Thymus (tissue), 11 donors: ENCODE data around the gene TRIM40. TPM values are rescaled to one million over a fixed set of nuclear protein-coding genes. Genes with fewer than 3 reads are reported as not detected.

Experiments used
- DNase-seq, 9 donors: peaks; one replicate each; pipeline ENCODE4 v3.0.0-alpha.2; 2013; ENCODE audit warnings: low spot score in 9 of 9, low read depth in 6 of 9, missing footprints in 1 of 9
- H3K27ac ChIP-seq, 2 donors: one replicate each; pipeline ENCODE4 v1.5.1; 2013; ENCODE audit warnings: control low read depth in 1 of 2, low read depth in 1 of 2, low read length in 1 of 2, mild to moderate bottlenecking in 1 of 2, moderate library complexity in 1 of 2
- H3K27me3 ChIP-seq, 2 donors: one replicate each; pipeline ENCODE4 v1.5.1; 2013; ENCODE audit warnings: low read length in 1 of 2; ENCODE audit not compliant: control insufficient read depth in 2 of 2, insufficient read depth in 1 of 2
- H3K36me3 ChIP-seq, 2 donors: one replicate each; pipeline ENCODE4 v1.5.1; 2013; ENCODE audit warnings: low read length in 1 of 2, mild to moderate bottlenecking in 1 of 2, moderate library complexity in 1 of 2; ENCODE audit not compliant: control insufficient read depth in 2 of 2, insufficient read depth in 2 of 2
- H3K4me1 ChIP-seq, 2 donors: one replicate each; pipeline ENCODE4 v1.5.1; 2013; ENCODE audit warnings: low read length in 2 of 2; ENCODE audit not compliant: control insufficient read depth in 2 of 2, insufficient read depth in 2 of 2
- H3K4me3 ChIP-seq, 2 donors: one replicate each; pipeline ENCODE4 v1.5.1; 2013; ENCODE audit warnings: low read length in 2 of 2, control low read depth in 1 of 2, mild to moderate bottlenecking in 1 of 2
- H3K9me3 ChIP-seq, 2 donors: one replicate each; pipeline ENCODE4 v1.5.1; 2013; ENCODE audit warnings: low read length in 1 of 2, mild to moderate bottlenecking in 1 of 2; ENCODE audit not compliant: control insufficient read depth in 2 of 2, insufficient read depth in 1 of 2
- WGBS: extraction: QIAGEN DNeasy Blood & Tissue Kit; methylation state at CpG from one replicate; pipeline ENCODE4 v1.1.7; 2013; 5-methylcytosine and 5-hydroxymethylcytosine counted together
- polyA plus RNA-seq: library from polyadenylated mRNA; stranded (reverse); fragments of 200-250 nt; gene quantifications from one replicate; pipeline ENCODE4 v1.2.3, GENCODE V29; 2013
- total RNA-seq: library from RNA; stranded (reverse); fragments of 120-200 nt; gene quantifications from one replicate; pipeline ENCODE4 v1.2.4, GENCODE V29; 2013
- donor health status: healthy.

TRIM40 gene
- total and polyA plus RNA-seq, 2 donors, result 0.09 to 0.16 TPM

DNA sequence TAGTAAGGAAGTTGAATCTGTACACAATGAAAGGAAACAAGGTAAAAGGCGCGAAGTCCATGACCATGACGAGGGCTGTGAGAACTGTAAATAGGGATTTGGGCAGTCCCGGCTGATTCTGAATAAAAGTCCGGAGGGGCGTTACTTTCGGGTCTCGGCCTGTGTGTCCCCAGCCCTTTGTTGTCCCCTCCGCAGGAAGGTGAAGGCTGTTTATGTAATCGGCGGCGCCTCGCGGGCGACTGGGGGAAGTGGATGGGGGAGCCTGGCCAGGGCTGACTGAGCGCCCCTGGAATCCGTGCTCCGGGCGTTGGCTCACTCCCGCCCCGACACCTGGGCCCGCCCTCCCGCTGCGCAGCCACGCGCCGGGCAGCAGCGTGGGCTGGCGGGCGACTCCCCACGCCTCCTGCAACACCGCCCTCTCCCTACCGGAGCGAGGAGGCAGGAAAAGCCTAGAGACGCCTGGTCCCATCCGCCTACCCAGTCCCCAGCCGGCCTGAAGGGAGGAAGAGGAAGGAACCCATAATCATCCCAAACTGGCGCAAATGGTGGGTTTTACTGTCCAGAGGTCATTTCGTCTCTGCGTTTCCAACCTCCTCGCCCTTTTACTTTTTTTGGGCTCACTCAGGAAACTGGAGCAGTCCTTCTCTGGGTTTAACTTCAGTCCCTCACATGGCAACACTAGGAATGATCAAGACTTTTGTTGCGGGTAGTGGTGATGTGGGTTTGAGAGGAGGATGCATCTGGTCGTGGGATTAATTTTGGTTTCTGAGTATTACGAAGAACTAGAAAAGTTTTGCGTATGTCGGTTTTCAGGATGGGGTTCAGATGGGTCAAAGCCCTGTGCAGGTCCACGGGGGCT, 35.1 kb upstream of the TRIM40 start:
- DNase-seq, result peak in 1 of 9 donors; percentile 24
- no peak overlapping the region for H3K27ac ChIP-seq
- WGBS, result 2% methylated on average over 47 of the region's 47 CpGs
- no peaks in the 10 kb centered on the region for H3K36me3 ChIP-seq
- peaks cover 0 to 6% of the 10 kb centered on the region in 2 donors for H3K9me3 ChIP-seq
- peaks cover 18 to 53% of the 10 kb centered on the region in 2 donors for H3K4me1 ChIP-seq
- peak overlapping the region in 1 of 2 donors; percentile 16 for H3K4me3 ChIP-seq
- H3K27me3 ChIP-seq, result peaks cover 48 to 92% of the 10 kb centered on the region in 2 donors

DNA sequence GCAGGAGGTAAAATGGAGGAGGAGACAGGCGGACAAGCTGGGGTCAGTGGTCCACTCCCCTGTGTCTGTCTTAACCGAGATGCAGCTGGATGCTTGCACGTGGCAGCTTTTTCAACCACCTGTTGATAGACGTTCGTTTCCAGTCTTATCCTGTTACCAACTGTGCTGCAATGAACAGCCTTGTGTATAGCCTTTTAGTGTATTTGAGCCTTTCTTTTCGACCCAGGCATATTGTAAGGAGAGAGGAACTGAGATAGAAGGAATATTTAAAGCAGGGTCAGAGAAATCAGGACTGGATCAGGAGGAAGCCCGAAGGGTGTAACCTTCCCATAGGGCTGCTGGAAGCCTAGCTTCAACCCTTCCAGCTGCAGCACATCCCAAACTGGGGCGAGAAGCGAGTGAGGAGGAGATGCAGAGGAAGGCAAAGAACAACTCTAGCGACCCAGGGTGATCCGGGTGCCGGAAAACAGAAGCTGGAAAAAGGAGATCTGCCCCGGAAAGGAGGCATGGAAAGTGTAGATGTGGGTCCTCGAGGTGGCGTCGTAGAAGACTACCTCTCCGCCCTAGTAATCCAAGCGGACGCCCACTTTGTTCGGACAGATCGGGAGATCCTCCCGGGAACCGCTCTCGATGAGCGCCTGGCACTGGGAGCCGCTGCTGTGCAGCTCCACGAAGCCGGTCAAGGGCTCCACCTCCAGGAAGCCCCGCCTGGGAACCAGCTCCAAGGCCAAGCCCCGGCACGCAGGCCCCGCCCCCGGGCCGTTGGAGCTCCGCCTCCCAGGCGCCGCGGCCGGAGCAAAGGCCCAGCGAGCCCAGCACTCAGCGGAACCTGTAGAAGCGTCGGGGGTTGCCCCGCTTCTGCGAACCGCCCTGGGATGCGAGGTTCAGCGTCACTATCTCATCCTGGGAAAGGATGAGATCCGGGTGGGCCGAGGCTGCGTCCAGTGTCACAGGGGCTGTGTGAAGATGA, 34.2 kb upstream of the TRIM40 start:
- DNase-seq, result peak in 5 of 9 donors; percentile 49 to 59 (median 54)
- Histone ChIP-seq H3K4me3 (peak overlapping the region; percentile 17 to 48), H3K27me3 (peaks cover 45 to 96% of the 10 kb centered on the region in 2 donors), H3K9me3 (peaks cover 0 to 6% of the 10 kb centered on the region in 2 donors), H3K4me1 (peaks cover 18 to 53% of the 10 kb centered on the region in 2 donors), H3K36me3 (no peaks in the 10 kb centered on the region), H3K27ac (no peak overlapping the region)
- 5% methylated on average over 51 of the region's 51 CpGs for WGBS

DNA sequence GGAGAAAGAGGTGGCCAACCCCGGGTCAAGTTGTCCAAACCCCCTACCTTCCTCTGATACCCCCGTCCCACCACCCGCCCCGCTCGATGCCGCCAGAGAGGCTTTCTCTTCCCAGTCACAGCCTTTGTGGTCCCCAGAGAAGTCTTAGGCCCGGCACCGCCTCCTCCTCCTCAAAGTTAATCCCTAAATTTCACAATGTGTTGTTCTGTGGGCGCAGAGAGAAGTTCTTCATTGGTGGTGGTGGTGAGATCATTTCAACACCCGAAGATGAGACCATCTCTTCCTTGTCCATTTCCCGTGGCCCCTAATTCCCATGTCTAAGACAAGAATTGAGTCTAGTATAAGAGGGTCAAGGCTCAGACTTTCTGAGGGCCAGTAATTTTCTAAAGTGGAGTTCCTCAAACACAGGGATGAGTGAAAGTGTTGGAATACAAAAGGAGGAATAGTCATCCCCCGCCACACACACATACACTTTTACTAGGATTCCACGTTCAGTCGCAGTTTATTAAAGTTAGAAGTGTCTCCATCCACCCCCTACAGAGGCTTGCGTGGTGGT, 33.4 kb upstream of the TRIM40 start:
- H3K27me3 ChIP-seq, result peaks cover 41 to 94% of the 10 kb centered on the region in 2 donors

DNA sequence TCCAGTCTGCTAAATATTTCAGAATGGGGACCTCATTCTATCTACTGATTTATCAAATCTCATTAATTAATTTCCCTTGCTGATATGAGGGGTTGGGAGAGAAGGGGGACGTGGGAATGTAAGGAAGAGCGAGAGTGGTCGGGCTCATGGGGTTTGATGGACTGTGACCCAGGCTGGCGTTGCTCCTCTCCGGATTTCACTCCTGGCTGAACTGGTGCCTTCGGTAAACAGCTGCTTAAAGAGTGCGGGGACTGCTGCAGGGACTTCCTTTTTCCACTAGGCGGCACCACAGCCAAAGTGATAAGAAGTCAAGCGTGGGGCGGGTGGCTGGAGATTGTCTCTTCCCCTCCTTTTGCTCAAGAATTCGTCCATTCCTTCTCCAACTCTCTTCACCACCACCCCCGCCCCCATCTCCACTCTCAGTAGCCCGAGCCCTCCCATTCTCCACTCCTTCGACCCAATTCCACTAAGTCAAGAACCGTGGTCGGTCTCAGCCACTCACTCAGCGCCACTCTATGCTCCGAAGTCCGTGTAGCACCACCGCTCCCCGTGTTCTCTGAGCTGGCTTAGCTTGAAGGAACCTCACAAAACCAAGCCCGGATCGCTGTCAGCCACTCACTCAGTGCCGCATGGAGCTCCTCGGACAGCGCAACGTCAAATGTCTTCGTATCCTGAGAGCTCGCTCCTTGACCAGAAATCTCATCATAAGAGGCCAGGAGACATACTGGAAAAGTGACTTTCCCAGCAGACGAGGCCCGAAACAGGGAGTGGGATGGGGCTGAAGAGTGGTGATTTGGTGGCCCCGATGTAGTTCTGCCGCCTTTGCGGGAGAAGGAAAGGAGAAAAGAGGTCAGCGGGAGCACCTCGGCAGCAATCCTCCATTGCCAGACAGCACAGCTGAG, 32.7 kb upstream of the TRIM40 start:
- Histone ChIP-seq H3K27ac (no peak overlapping the region), H3K27me3 (peaks cover 41 to 93% of the 10 kb centered on the region in 2 donors), H3K9me3 (peaks cover 0 to 6% of the 10 kb centered on the region in 2 donors), H3K4me3 (peak overlapping the region; percentile 35 to 46), H3K36me3 (no peaks in the 10 kb centered on the region), H3K4me1 (peaks cover 18 to 41% of the 10 kb centered on the region in 2 donors)
- peak; percentile 64 to 95 (median 82) for DNase-seq
- WGBS, result 2% methylated on average over 36 of the region's 36 CpGs

More for the DNA sequence above, 33.4 kb upstream of the TRIM40 start:
- H3K9me3 ChIP-seq, result peaks cover 0 to 6% of the 10 kb centered on the region in 2 donors
- no peaks in the 10 kb centered on the region for H3K36me3 ChIP-seq
- H3K4me3 ChIP-seq, result peak overlapping the region; percentile 17 to 48
- WGBS, result 61% methylated on average over 15 of the region's 15 CpGs
- no peak overlapping the region for H3K27ac ChIP-seq
- H3K4me1 ChIP-seq, result peaks cover 18 to 47% of the 10 kb centered on the region in 2 donors
- no peak for DNase-seq

DNA sequence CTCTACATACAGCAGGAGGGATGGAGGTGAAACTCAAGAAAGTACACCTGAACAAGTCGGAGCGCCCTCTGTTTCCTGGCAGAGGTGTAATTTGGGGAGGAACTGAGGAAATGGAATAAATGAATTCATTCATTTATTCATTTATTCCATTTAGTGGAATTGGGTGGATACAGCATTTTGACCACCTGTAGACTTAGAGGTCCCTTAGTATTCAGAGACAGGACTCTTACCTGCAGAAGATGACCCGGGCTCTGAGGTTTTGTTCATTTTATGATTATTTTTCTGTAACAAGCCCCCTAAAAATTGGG, 32.1 kb upstream of the TRIM40 start:
- H3K27me3 ChIP-seq, result peaks cover 37 to 92% of the 10 kb centered on the region in 2 donors
- H3K4me3 ChIP-seq, result peak overlapping the region; percentile 35 to 46
- 52% methylated on average over 3 of the region's 3 CpGs for WGBS
- no peaks in the 10 kb centered on the region for H3K36me3 ChIP-seq
- H3K9me3 ChIP-seq, result peaks cover 0 to 6% of the 10 kb centered on the region in 2 donors
- no peak for DNase-seq
- H3K27ac ChIP-seq, result no peak overlapping the region
- peaks cover 18 to 35% of the 10 kb centered on the region in 2 donors for H3K4me1 ChIP-seq

DNA sequence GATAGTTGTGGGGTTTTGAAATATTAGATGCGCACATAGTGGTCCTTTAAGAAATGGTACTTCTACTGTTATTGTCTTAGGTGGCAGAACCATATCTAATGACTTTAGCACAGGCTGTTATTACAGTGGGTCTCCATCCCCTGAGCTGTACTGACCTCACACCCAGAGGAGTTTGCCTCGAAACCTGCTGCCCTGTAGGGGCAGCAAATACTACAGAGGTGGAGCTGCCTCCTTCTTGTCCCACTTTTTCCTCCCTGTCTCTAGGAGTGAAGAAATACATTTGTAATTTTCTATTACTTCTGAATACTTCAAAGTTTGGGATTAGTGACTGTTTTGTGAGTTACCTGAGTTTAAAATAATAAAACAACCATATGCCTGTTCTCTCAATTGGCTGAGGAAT, 31.3 kb upstream of the TRIM40 start:
- peaks cover 0 to 6% of the 10 kb centered on the region in 2 donors for H3K9me3 ChIP-seq
- no peak overlapping the region for H3K4me3 ChIP-seq
- no peak overlapping the region for H3K27ac ChIP-seq
- peaks cover 33 to 92% of the 10 kb centered on the region in 2 donors for H3K27me3 ChIP-seq
- no peaks in the 10 kb centered on the region for H3K36me3 ChIP-seq
- DNase-seq, result no peak
- 87% methylated on average over 2 of the region's 2 CpGs for WGBS
- H3K4me1 ChIP-seq, result peaks cover 18 to 35% of the 10 kb centered on the region in 2 donors

DNA sequence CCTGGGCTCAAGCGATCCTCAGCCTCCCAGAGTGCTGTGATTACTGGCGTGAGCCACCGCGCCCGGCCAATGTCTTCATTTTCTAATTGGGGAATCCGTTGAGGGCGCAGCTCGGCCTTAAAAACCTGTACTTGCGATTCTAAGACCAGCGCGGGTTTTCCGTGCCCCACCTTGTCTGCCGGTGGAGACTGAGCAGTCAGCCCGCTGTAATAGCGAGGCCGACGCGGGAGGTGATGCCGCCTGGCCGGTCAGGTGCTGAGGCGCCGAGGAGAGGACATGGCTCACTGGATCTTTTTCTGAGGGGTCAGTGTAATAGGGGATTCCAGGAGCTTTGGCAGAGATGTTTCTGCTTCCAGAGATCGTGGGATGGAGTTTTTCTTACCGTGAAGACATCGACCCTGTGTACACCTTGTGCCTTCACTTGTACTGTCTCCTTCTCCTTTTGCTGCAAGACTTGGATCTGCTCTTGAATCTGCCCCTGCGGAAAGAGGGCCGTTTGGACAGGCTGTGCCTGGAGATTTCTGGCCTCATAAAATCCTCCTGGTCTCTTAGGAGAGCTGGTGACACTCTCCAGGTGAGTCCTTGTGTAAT, 24.6 kb upstream of the TRIM40 start:
- Histone ChIP-seq H3K36me3 (no peaks in the 10 kb centered on the region), H3K27me3 (peaks cover 12 to 75% of the 10 kb centered on the region in 2 donors), H3K4me3 (no peak overlapping the region), H3K27ac (no peak overlapping the region), H3K4me1 (no peaks in the 10 kb centered on the region), H3K9me3 (no peaks in the 10 kb centered on the region)
- DNase-seq, result no peak
- 58% methylated on average over 27 of the region's 27 CpGs for WGBS
